Activated naive CD8-positive, alpha-beta T cell treated with anti-CD3 and anti-CD28 coated beads, Interleukin-2, amount 50 U/mL, for 16 hours (primary cell): ENCODE results near the gene STYK1.
"Not testable (repeated sequence)": the region's sequence is repeated elsewhere in the genome, so short reads cannot be mapped to it uniquely, and the experiment has no call there.

Experiments used
- DNase-seq: peaks from one replicate; pipeline ENCODE4 v3.0.0-alpha.2; 2020; ENCODE audit warnings: low read depth, low spot score

STYK1 gene

DNA sequence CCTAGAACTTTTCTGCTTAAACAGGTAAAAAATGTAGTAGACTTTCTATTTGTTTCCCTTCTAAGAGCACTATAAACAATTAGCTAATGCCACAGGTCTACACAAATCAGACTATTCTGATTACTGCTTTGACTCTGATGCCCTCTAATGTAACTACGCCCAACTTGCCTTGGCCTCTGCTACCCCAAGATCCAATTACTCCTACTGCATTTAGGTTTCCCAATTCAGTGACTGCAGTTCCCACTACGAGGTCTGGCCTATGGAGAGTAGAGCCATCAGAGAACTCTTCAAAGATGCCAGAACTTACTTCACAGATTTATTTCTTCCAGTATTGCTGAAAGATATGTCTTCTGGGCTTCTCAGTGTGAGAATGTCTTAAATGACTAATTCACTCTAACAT, 15.3 kb upstream of the STYK1 start:
- no peak for DNase-seq

DNA sequence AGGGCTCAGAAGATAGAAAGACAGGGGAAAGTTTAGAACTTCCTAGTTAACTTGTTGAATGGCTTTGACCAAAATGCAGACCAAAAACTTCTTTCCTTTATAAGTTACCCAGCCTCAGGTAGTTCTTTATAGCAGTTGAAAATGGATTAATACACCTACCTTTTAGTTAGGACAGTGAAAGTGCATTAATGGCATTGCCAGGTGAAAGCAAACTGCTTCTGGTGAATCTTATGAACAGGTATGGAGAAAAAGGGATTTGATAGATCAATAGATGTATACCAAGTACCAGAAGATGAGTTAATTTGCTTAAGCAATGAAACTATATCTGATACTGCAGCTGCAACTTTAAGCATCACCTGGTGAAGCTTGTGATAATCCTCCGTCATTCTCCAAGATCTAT, 14.2 kb upstream of the STYK1 start:
- DNase-seq: no peak

- DNase-seq: no peak
Measured at GRCh38 chr12:10672231-10672868, 1.5 kb downstream of the STYK1 start.

- DNase-seq: no peak
Measured at GRCh38 chr12:10669533-10669932, 4.3 kb downstream of the STYK1 start.

- DNase-seq: no peak
Measured at GRCh38 chr12:10668526-10668925, 5.3 kb downstream of the STYK1 start.

GRCh38 chr12:10667581-10667980, 6.3 kb downstream of the STYK1 start:
- no peak for DNase-seq

- DNase-seq: no peak
Measured at GRCh38 chr12:10664499-10664898, 9.4 kb downstream of the STYK1 start.

GRCh38 chr12:10663869-10664268, 10.0 kb downstream of the STYK1 start:
- no peak for DNase-seq

- no peak for DNase-seq
Measured at GRCh38 chr12:10661338-10661737, 12.5 kb downstream of the STYK1 start.

DNA sequence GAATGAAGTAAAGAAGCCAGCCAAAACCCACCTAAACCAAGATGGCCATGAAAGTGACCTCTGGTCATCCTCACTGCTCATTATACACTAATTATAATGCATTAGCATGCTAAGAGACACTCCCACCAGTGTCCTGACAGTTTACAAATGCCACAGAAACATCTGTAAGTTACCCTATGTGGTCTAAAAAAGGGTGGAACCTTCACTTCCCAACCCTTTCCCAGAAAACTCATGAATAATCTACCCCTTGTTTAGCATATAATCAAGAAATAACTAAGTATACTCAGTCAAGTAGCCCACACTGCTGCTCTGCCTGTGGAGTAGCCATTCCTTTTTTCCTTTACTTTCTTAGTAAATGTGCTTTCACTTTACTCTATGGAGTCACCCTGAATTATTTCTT, 19.8 kb downstream of the STYK1 start:
- DNase-seq: no peak

DNA sequence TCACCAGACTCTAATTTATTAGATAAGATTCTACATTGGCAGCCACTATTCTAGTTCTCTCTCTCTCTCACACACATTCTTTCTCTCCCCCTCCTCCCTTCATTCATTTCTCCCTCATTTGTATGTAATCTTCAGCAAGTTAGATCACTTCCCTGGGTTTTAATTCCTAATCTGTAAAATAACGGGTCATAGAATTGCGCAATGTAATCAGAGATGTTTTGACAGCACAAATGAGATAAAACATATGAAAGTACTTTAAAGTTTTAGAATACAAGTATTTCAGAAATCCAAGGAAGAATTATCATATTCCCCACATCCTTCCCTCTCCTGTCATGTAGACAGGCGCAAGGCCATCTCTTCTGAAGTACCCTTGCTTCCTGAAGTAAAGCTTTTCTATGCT, 21.7 kb downstream of the STYK1 start:
- DNase-seq: no peak

DNA sequence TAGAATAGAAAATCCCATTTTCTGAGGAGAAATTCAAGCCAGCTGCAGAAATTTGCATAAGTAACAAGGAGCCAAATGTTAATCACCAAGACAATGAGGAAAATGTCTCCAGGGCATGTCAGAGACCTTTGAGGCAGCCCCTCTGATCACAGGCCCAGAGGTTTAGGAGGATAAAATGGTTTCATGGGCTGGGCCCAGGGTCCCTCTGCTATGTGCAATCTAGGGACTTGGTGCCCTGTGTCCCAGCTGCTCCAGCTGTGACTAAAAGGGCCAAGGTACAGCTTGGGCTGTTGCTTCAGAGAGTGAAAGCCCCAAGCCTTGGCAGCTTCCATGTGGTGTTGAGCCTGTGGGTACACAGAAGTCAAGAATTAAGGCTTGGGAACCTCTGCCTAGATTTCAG, 27.3 kb downstream of the STYK1 start:
- not testable (repeated sequence) for DNase-seq

- no peak for DNase-seq
Measured at GRCh38 chr12:10645910-10646309, 27.9 kb downstream of the STYK1 start.

DNA sequence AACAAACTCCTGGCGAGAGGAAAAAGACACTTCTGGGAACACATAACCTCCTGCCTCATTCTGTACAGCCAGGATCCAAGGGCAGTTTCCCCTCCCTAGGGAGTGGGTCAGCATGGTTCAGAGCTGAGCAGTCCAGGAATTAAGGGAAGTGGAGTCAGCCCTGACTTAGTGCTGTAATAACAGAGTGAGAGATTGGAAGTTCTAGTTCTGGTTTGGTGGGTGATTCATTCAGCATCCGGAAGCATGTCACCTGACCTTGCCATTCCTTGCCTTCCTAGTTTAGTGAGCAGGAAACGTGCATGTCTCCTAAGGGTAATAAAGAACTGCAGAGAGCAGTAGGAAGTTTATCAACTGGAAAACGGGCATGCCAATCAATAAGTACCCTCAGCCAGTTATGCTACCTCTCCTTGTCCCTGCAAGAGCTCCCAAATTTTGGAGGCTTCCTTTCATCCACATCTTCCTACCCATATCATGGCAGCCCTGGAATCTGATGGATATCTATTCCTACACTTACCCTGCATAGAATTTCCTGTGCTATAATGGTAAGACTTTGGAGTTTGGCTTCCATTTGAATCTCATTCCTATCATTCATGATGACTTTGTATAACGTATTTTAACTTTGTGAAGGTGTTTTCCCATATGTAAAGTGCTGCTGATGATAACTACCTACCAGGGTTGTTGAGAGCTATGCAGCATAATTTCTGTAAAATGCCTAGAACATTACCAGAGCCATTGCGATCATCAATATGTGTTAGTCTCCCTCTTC, 31.9 kb downstream of the STYK1 start:
- no peak for DNase-seq

DNA sequence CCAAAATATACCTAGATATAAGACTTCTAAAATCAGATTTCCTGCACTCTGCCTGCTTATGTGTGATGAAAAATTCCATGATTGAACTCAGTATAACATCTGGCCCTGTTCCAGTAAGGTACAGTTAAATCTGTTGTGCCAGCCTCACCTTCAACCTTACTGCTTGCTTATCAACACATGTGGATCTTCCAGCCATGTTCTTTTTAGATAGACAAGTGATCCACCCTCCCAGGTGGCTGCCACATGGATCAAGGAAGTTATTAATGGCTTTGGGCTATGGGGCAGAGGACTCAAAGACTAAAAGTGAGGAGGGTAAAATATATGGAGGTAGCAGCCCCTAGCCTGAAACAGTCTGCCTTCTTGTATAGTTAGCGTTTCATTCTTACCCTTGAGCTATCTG, 35.1 kb downstream of the STYK1 start:
- DNase-seq: no peak

DNA sequence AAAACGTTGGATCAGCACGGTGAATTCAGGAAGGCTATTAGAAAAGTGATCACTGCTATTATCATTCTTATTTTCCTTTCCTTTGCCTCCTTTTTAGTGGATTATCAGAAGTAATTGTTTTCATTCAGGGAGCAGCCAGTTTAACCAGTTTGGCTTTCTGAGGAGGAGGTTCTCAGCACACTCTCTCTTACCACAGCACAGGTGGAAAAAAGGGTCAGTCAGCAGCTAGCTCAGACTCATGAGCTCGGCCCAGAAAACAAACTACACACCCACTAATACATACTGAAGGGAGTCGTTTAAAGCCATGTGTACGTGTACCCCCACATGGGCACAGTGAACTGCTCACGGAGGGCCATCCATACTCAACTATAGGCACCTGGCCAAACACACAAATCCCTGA, 37.2 kb downstream of the STYK1 start:
- no peak for DNase-seq

GRCh38 chr12:10636124-10636523, 37.7 kb downstream of the STYK1 start:
- no peak for DNase-seq

- no peak for DNase-seq
Measured at GRCh38 chr12:10635306-10635705, 38.5 kb downstream of the STYK1 start.

GRCh38 chr12:10634427-10634826, 39.4 kb downstream of the STYK1 start:
- DNase-seq: no peak

DNA sequence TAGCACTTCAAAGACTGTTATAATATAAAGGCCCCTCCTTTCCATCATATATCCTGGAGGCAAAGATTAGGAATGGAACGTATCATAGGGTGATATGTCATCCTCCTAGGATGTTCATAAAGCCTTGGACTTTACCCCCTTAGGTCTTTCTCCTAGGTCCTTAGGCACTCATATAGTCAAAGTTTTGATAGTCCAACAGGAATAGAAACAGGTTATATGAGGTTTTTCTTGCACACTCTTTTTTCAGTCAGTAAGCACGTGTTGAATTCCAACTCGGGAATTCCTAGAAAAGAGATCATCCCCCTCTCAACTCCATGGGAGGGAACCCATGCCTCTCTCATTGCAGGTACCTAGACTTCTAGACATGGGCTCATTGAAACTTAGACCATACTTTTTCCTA, 40.3 kb downstream of the STYK1 start:
- DNase-seq: no peak

- DNase-seq: no peak
Measured at GRCh38 chr12:10632226-10632625, 41.6 kb downstream of the STYK1 start.

DNA sequence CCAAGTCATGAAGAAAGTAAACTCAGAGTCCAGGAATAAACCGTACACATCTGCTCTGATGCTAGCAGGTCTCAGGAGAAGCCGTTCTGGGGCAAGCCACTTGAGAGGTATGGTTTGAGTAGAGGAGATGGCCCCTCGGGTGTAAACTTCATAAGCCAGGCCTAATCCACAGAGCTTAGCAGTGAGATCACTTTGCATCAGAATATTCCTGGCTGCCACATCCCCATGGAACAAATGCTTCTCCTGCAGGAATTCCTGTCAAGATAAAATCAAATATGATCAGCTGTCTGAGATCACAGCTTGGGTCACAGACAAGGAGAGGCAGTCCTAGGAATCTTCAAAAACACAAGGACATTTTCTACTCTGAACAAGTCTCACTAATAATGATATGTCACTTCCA, 49.2 kb downstream of the STYK1 start:
- no peak for DNase-seq

- DNase-seq: no peak
Measured at GRCh38 chr12:10623131-10623530, 50.7 kb downstream of the STYK1 start.

- DNase-seq: no peak
Measured at GRCh38 chr12:10621278-10621677, 52.6 kb downstream of the STYK1 start.
